ENCODE measurements around the gene DPM3.

DPM3 gene

DNA sequence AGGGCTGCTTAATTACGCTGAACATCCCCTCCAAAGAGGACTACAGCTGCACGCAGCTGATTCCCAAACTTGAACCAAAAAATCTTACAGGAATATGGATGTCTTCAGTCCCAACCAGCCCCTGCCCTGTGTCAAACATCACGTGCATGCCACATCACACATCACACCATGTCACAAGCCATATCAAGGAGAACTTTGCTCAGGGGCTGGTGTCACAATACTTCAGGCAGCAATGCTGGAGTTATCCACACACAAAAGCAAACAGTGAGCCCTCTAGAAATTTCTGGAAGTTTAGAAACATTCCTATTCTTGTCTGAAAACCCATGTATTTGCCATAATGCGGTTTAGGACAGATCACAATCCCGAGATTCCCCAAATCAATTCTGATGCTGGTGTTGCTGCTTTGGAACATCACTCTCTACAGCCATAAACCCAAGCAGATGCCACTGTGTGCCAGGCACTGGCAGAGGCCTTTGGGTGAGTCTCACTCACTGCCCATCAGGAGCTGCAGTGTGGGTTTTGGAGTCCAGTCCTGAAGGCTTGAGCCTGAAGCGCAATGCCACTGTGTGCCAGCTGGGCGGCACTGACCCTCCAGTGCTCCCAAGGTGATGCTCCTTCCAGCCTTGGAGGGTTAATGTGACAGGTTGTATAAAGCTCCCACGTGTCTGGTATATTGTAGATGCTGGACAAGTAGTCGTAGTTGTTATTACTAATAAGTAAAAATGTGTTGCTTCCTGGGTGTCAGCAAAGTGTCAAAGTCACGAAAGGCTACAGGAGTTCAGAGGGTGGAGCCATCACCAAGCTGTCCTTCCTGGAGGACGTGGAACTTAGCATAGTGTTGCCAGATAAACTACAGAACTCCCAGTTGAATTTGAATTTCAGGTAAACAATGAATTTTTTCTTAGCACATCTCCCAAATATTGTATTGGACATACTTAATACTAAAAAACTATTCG, 32.7 kb downstream of the DPM3 start:
- no peak overlapping the region for H3K4me3 ChIP-seq (ENCODE audit: low read depth, low read length)
- no peak for DNase-seq (ENCODE audit: low read depth)

GRCh38 chr1:155106862-155107261, 33.5 kb downstream of the DPM3 start:
- no peak overlapping the region for H3K4me3 ChIP-seq (ENCODE audit: low read depth, low read length)
- DNase-seq (ENCODE audit: low read depth) = no peak

- H3K4me3 ChIP-seq (ENCODE audit: low read depth, low read length) = no peak overlapping the region
- peak; percentile 45 for DNase-seq (ENCODE audit: low read depth)
Measured at GRCh38 chr1:155105604-155106011, 34.7 kb downstream of the DPM3 start.

- H3K4me3 ChIP-seq (ENCODE audit: low read depth, low read length) = no peak overlapping the region
- DNase-seq (ENCODE audit: low read depth) = no peak
Measured at GRCh38 chr1:155104605-155105534, 35.5 kb downstream of the DPM3 start.

- no peak for DNase-seq (ENCODE audit: low read depth)
- H3K4me3 ChIP-seq (ENCODE audit: low read depth, low read length) = no peak overlapping the region
Measured at GRCh38 chr1:155103325-155103724, 37.0 kb downstream of the DPM3 start.

DNA sequence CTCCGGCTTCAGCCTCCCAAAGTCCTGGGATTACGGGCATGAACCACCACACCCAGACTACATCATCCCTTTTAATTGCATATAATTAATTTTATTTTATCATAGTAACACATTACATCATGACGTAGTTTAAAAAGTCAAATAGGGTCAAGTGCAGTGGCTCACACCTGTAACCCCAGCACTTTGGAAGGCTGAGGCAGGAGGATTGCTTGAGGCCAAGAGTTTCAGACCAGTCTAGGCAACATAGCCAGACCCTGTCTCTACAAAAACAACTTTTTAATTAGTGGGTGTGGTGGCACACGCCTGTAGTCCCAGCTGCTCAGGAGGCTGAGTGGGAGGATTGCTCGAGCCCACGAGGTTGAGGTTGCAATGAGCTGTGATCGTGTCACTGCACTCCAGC, 41.0 kb downstream of the DPM3 start:
- no peak for DNase-seq (ENCODE audit: low read depth)
- H3K4me3 ChIP-seq (ENCODE audit: low read depth, low read length) = no peak overlapping the region

DNA sequence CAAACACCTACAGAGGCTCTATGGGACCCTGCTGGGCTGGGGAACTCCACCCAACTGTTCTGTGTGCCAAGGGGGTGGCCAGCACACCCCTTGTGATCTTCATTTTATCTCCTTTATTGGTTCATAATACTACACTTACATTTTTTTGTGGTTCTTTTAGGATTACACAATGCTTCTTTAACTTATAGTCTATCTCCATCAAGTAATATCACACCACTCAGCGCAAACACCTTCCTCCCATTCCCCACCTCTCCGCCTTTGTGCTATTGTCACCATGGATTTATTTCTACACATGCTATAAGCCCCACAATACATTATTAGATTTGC, 45.7 kb downstream of the DPM3 start:
- no peak overlapping the region for H3K4me3 ChIP-seq (ENCODE audit: low read depth, low read length)
- DNase-seq (ENCODE audit: low read depth) = no peak

DNA sequence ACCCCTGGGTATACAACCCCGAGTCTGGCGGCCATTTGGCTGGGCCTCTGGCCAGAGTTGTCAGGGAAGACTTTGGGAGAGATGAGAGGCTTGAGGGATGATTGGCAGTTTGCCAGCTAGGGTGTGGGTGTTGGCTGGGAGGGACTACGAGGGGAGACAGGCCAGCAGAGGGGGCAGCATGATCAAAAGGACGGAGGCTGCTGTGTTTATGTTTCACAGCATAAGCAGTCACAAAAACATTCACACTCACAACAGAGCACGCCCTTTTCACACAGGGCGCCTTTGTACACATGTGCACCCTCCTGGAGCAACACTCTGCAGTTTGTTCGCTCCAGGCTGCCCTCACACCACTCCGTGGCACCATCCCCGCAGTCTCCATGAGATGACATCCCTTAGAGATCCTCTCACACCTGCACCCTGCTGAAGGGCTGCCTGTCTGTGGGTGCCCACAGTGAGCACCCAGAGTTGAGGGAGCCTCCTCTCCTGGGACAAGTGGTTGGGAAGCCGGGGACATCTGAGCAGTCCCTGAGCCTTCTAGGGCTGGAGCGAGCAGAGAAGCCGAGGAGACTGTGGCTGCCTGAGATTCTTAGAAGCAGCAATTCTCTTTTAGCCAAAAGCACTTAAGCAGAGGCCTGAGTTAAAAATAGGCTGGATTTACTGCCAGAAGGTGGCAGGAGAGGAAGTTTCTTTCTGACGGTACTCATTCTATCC, 46.3 kb downstream of the DPM3 start:
- DNase-seq (ENCODE audit: low read depth) = no peak

DNA sequence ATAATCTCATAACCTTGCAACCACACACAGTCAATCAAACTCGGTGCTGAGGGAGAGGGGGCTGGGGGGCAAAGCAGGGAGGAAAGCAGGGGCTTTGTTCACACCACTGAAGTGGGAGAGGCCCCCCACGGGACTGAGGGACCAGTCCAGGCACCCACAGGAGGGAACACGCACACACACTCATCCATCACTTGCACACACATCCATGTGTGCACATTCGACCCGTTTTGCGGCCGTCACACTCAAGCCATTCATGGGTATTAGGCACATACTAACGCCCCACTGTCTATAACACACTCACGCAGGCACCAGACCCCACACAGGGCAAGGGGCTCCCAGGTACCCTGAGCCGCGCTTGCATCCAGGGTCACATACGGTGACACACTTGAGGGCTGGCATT, 47.7 kb downstream of the DPM3 start:
- no peak overlapping the region for H3K4me3 ChIP-seq (ENCODE audit: low read depth, low read length)
- DNase-seq (ENCODE audit: low read depth) = no peak

More for the DNA sequence above, 46.3 kb downstream of the DPM3 start:
- H3K4me3 ChIP-seq (ENCODE audit: low read depth, low read length) = no peak overlapping the region

DNA sequence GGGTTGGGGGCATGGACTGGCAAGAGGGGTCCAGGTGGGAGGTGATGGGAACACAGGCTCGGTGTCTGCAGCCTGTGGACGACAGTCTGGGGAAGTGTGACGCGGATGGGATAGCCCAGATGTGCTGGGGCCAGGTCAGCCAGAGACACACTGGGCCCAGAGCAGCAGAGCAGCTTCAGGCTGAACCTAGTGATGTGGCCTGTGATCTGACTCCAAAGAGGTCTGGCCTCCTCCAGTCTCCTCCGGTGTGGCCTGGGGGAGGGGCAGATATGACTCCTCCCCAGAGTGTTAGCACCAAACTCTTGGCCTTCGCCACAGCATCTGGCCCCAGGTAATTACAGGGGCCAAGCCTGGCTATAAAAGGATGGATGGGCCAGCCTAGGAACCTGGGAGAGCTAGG, 48.2 kb downstream of the DPM3 start:
- no peak overlapping the region for H3K4me3 ChIP-seq (ENCODE audit: low read depth, low read length)
- DNase-seq (ENCODE audit: low read depth) = no peak

- DNase-seq (ENCODE audit: low read depth) = no peak
- H3K4me3 ChIP-seq (ENCODE audit: low read depth, low read length) = no peak overlapping the region
Measured at GRCh38 chr1:155091071-155092051, 49.0 kb downstream of the DPM3 start.
